Ectodermal cell (in vitro differentiated cells): ENCODE results near the gene TCF3.
A peak's percentile ranks its signal among the peaks of the same experiment; 100 is the strongest.

Experiments
- H3K27ac ChIP-seq: 2 replicates; pipeline ENCODE4 v1.7.0; 2013; ENCODE audit warnings: mild to moderate bottlenecking, low read depth, low read length; ENCODE audit not compliant: insufficient read depth, poor library complexity, severe bottlenecking
- H3K27me3 ChIP-seq: 2 replicates; pipeline ENCODE4 v1.7.0; 2013; ENCODE audit warnings: mild to moderate bottlenecking, low read length; ENCODE audit not compliant: insufficient read depth, control insufficient read depth, poor library complexity, severe bottlenecking
- H3K36me3 ChIP-seq: one replicate; pipeline ENCODE4 v1.7.0; 2013; ENCODE audit warnings: low read length; ENCODE audit not compliant: control insufficient read depth, insufficient read depth
- H3K4me1 ChIP-seq: one replicate; pipeline ENCODE4 v1.7.0; 2013; ENCODE audit warnings: low read length; ENCODE audit not compliant: control insufficient read depth, insufficient read depth
- H3K4me3 ChIP-seq: 2 replicates; pipeline ENCODE4 v1.7.0; 2013; ENCODE audit warnings: low read depth, low read length, control low read depth; ENCODE audit not compliant: insufficient read depth
- H3K9me3 ChIP-seq: 2 replicates; pipeline ENCODE4 v1.7.0; 2013; ENCODE audit warnings: mild to moderate bottlenecking, low read length, moderate library complexity; ENCODE audit not compliant: control insufficient read depth
- WGBS, 2 experiments: methylation state at CpG; one replicate each; pipeline ENCODE4 v1.1.7; 2013; ENCODE audit warnings: missing lambda C conversion rate in 2 of 2; 5-methylcytosine and 5-hydroxymethylcytosine counted together

The TCF3 gene

GRCh38 chr19:1685046-1685445, 32.6 kb upstream of the TCF3 start:
- H3K27me3 ChIP-seq = peaks cover 35% of the 10 kb centered on the region
- no peaks in the 10 kb centered on the region for H3K4me1 ChIP-seq
- no peaks in the 10 kb centered on the region for H3K36me3 ChIP-seq
- H3K27ac ChIP-seq = no peak overlapping the region
- no peak overlapping the region for H3K4me3 ChIP-seq
- WGBS, 2 experiments = 86 to 88% methylated on average over 19 of the region's 19 CpGs
- no peaks in the 10 kb centered on the region for H3K9me3 ChIP-seq

- Histone ChIP-seq H3K27me3 (peaks cover 35% of the 10 kb centered on the region), H3K27ac (no peak overlapping the region), H3K4me3 (no peak overlapping the region), H3K4me1 (no peaks in the 10 kb centered on the region), H3K9me3 (no peaks in the 10 kb centered on the region), H3K36me3 (no peaks in the 10 kb centered on the region)
- WGBS, 2 experiments = 85 to 86% methylated on average over 10 of the region's 10 CpGs
Measured at GRCh38 chr19:1684573-1684912, 32.1 kb upstream of the TCF3 start.

- no peaks in the 10 kb centered on the region for H3K36me3 ChIP-seq
- no peak overlapping the region for H3K4me3 ChIP-seq
- H3K27ac ChIP-seq = no peak overlapping the region
- no peaks in the 10 kb centered on the region for H3K4me1 ChIP-seq
- WGBS, 2 experiments = 82 to 84% methylated on average over 19 of the region's 19 CpGs
- H3K27me3 ChIP-seq = peaks cover 35% of the 10 kb centered on the region
- H3K9me3 ChIP-seq = no peaks in the 10 kb centered on the region
Measured at GRCh38 chr19:1683869-1684572, 31.6 kb upstream of the TCF3 start.

- H3K27ac ChIP-seq = no peak overlapping the region
- H3K36me3 ChIP-seq = no peaks in the 10 kb centered on the region
- H3K27me3 ChIP-seq = peaks cover 57% of the 10 kb centered on the region
- H3K4me3 ChIP-seq = no peak overlapping the region
- peaks cover 2% of the 10 kb centered on the region for H3K4me1 ChIP-seq
- 87 to 89% methylated on average over 11 to 12 of the region's 12 CpGs for WGBS, 2 experiments
- H3K9me3 ChIP-seq = no peaks in the 10 kb centered on the region
Measured at GRCh38 chr19:1680976-1681375, 28.6 kb upstream of the TCF3 start.

- Histone ChIP-seq H3K27ac (no peak overlapping the region), H3K36me3 (no peaks in the 10 kb centered on the region), H3K9me3 (no peaks in the 10 kb centered on the region), H3K4me1 (peaks cover 5% of the 10 kb centered on the region), H3K27me3 (peaks cover 70% of the 10 kb centered on the region), H3K4me3 (no peak overlapping the region)
- 81 to 85% methylated on average over 2 of the region's 2 CpGs for WGBS, 2 experiments
Measured at GRCh38 chr19:1678073-1678472, 25.7 kb upstream of the TCF3 start.

- Histone ChIP-seq H3K27me3 (peaks cover 75% of the 10 kb centered on the region), H3K4me3 (no peak overlapping the region)
Measured at GRCh38 chr19:1676351-1677266, 24.2 kb upstream of the TCF3 start.

GRCh38 chr19:1675633-1676350, 23.4 kb upstream of the TCF3 start:
- Histone ChIP-seq H3K36me3 (no peaks in the 10 kb centered on the region), H3K27ac (no peak overlapping the region), H3K4me3 (peak overlapping the region; percentile 10), H3K27me3 (peaks cover 83% of the 10 kb centered on the region), H3K4me1 (peaks cover 5% of the 10 kb centered on the region), H3K9me3 (no peaks in the 10 kb centered on the region)
- 14 to 15% methylated on average over 62 of the region's 62 CpGs for WGBS, 2 experiments

More at GRCh38 chr19:1676351-1677266, 24.2 kb upstream of the TCF3 start:
- Histone ChIP-seq H3K4me1 (peaks cover 5% of the 10 kb centered on the region), H3K27ac (no peak overlapping the region), H3K36me3 (no peaks in the 10 kb centered on the region), H3K9me3 (no peaks in the 10 kb centered on the region)
- WGBS, 2 experiments = 58 to 61% methylated on average over 27 of the region's 27 CpGs

- WGBS, 2 experiments = 71 to 72% methylated on average over 8 of the region's 8 CpGs
- Histone ChIP-seq H3K4me1 (peaks cover 5% of the 10 kb centered on the region), H3K27ac (no peak overlapping the region), H3K9me3 (no peaks in the 10 kb centered on the region), H3K4me3 (no peak overlapping the region), H3K27me3 (peaks cover 98% of the 10 kb centered on the region), H3K36me3 (no peaks in the 10 kb centered on the region)
Measured at GRCh38 chr19:1674293-1674679, 21.9 kb upstream of the TCF3 start.

GRCh38 chr19:1673645-1674292, 21.4 kb upstream of the TCF3 start:
- no peak overlapping the region for H3K27ac ChIP-seq
- WGBS, 2 experiments = 60 to 61% methylated on average over 16 of the region's 16 CpGs
- peaks cover 100% of the 10 kb centered on the region for H3K27me3 ChIP-seq
- H3K36me3 ChIP-seq = no peaks in the 10 kb centered on the region
- H3K9me3 ChIP-seq = no peaks in the 10 kb centered on the region
- H3K4me1 ChIP-seq = peaks cover 7% of the 10 kb centered on the region
- no peak overlapping the region for H3K4me3 ChIP-seq
